ENCODE results near the gene RBBP8NL.

DNA sequence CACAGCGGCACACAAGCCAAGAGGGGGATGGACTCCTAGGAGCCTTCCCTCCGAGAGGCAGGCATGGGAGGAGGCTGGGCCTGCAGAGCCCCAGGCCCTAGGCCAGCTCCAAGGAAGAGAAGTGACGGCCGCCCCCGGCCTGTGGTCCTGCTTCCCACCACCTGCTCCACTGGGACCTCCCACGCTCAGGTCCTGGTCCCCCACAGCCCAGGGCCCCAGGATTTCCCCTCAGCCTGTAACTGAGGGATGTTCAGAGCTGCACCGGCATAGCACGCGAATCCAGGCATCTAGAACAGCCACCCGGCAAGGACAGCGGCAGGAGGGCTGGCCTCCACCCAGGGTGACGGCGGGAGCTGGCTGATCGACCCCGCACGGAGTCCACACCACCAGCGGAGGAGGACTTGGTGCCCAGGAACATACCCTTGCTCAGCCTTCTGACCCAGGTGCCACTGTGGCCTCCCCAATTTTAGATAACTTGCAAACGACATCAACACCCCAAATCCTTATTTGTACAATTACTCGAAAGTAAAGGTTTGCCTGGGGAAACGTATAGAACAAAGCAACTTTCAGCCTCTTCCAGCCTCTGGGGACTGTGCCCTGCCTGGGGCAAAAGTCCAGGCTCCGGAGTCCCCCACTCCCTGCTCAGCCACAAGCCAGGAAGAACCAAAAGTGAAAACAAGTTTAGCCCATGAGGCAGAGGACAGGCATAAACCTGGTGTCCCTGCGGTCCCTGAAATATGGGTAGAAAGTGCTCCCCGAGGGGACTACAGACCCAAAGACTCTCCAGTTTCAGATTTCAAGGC, 45.0 kb upstream of the RBBP8NL start:
- TF ChIP-seq, protein P1, sequence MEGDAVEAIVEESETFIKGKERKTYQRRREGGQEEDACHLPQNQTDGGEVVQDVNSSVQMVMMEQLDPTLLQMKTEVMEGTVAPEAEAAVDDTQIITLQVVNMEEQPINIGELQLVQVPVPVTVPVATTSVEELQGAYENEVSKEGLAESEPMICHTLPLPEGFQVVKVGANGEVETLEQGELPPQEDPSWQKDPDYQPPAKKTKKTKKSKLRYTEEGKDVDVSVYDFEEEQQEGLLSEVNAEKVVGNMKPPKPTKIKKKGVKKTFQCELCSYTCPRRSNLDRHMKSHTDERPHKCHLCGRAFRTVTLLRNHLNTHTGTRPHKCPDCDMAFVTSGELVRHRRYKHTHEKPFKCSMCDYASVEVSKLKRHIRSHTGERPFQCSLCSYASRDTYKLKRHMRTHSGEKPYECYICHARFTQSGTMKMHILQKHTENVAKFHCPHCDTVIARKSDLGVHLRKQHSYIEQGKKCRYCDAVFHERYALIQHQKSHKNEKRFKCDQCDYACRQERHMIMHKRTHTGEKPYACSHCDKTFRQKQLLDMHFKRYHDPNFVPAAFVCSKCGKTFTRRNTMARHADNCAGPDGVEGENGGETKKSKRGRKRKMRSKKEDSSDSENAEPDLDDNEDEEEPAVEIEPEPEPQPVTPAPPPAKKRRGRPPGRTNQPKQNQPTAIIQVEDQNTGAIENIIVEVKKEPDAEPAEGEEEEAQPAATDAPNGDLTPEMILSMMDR (IDR thresholded peaks at IDR 0.05), result no peak
- TF ChIP-seq POLR2A (IDR thresholded peaks at IDR 0.05), result no peak

All from tibial nerve (tissue), 3 donors.